OCI-LY7 (cell line): ENCODE measurements around the gene MYO16.

Experiments
- EZH2phosphoT487 ChIP-seq: fragments of 200-600 bp; sonication (generic); IDR thresholded peaks from 2 replicates; pipeline ENCODE4 v1.6.1; 2018; ENCODE audit warnings: low read depth, borderline replicate concordance, mild to moderate bottlenecking, mixed run types, antibody characterized with exemption, low read length, moderate library complexity, mixed read lengths
- TF ChIP-seq, protein P1 (sequence below): fragments of 200-600 bp; sonication (generic); conservative IDR thresholded peaks from 2 replicates; pipeline ENCODE4 v1.5.1; 2014; ENCODE audit warnings: mild to moderate bottlenecking, antibody characterized with exemption, low read length, moderate library complexity, mixed read lengths

DNA sequence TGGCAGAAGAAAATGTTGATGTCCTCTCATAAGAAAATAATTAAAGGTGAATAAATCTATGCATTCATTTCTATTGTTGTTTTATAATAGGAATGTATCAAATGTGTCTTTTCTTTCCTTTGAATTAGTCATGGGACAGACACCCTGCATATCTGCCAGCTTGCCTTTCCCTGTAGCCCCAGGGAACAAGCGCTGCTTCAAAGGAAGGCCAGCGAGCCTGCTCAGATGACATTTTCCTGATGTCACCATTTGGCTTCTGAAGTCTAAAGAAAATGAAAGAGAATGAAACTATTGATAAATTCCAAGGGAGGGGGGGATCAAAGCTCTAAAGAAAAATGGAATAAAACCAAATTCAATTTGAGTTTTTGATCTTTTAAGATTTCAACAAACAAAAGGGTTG lies 582.2 kb downstream of the MYO16 start:
- TF ChIP-seq, protein P1, sequence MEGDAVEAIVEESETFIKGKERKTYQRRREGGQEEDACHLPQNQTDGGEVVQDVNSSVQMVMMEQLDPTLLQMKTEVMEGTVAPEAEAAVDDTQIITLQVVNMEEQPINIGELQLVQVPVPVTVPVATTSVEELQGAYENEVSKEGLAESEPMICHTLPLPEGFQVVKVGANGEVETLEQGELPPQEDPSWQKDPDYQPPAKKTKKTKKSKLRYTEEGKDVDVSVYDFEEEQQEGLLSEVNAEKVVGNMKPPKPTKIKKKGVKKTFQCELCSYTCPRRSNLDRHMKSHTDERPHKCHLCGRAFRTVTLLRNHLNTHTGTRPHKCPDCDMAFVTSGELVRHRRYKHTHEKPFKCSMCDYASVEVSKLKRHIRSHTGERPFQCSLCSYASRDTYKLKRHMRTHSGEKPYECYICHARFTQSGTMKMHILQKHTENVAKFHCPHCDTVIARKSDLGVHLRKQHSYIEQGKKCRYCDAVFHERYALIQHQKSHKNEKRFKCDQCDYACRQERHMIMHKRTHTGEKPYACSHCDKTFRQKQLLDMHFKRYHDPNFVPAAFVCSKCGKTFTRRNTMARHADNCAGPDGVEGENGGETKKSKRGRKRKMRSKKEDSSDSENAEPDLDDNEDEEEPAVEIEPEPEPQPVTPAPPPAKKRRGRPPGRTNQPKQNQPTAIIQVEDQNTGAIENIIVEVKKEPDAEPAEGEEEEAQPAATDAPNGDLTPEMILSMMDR: no peak
- TF ChIP-seq EZH2phosphoT487: no peak
